Measurements from ENCODE around the gene NMNAT3.

NMNAT3 gene

DNA sequence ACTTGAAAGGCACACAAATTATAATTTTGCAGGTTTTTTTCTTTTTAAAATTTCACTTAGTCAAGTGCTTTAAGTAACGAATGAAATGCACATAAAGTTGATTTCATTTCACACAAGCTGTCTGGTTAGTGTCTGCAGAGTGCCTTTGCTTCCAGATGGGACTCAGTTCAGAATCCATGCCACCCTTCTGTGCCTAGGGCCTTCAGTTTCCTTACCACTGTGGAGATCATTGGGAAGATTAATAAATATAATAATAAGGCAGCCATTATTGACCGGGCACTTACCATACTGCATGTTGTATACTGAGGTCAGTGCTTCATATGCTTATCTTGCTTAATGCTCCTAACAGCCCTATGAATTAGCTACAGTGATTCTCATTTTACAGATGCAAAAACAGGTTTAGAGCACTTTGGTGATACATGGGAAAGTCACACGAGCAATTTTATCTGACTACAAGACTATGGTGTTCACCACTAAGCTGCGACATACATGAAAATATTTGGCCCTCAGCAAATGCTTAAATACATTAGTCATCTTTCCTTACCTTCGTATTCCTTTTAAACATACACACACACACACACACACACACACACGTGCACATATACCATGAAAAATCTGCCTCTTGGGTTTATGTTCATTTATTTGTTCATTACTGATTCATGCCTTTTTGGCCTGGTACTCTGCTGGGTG lies 3.1 kb downstream of the NMNAT3 start:
- no peak for DNase-seq

DNA sequence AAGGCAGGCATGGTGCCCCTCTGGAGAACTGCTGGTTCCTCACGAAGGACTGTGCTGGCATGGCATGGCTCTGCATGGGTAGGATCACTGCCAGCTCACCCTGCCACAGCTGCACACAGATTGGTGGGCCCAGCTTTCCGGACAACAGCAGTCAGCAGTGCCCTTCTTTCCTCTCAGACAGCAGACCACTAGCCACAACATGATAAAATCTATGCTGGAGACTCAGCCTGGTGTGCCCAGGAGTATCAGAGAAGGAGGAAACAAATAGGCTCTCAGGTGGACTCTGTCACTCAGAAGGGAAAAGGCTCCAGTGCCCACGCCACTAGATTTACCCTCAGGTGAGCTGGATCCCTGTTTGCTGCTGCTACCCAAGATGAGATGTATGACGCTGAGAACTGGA lies 4.9 kb downstream of the NMNAT3 start:
- no peak for DNase-seq

DNA sequence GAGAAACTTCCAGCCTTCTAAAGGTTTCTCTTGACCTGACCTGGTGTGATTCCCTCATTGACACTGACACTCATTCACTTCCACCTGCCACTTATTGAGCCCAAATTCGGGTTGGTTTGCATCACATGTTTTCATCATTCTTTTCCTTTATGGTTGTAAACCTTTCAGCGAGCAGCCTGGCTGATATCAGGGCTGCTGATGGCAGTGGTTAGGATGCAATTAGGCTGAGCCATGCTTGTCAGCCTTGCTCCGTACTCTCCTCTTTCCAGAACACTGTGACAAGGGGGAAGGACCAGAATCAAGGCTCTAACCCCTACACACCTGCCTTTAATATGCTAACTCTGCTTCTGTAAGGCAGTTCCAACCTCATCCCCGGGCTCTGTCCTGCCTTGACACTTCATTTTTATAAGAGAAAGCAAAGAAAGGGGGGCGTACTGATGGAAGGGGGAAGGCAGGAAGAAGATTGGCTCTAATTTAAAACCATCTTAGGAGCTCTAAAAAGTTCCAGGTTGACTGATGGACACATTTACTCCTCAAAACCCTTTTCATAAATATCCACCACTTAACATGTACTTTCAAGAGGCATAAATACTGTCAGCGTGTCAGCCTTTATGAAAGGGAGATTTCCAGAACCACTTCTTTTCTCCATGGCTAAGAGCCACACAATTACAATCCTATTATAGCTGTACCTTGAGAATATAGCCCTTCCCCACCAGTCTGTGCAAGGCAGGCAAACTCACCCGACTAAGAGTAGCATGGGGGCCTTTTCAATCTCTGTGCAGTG lies 5.7 kb downstream of the NMNAT3 start:
- DNase-seq = no peak

DNA sequence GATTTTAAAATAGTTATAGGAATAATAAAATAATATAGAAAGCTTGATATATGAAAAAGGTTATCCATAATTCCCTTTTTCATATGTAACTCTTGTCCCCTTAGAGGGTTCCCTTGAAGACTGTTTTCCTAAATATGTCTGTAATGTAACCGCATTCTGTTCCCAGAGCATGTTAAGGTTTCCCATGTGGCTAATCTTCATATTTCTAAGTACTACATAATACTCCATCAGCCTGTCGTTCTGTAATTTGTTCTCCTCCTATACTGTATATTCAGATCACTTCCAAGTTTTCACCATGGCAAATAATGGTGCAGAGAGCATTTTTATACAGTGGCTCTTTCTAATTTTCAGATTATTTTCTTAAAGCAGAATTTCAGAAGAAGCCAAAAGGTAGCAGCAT lies 6.7 kb downstream of the NMNAT3 start:
- DNase-seq = no peak

DNA sequence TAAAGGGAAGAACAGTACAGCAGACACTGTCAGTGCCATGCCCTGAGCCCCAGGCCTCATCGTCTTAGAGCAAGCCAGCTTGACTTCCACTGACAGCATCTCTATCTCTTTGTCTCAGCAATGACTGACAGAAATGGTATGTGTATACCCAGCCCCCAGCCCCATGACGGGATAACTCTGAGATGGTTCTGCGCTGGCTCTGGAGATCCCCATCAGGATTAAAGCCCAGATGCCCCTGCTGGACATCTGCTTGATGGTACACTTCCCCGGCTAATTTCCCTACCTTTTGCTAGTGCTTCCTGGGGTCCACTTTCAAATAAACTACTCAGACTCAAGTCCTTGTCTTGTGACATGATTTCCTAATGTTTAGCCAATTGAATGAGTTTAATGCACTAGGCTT lies 7.6 kb downstream of the NMNAT3 start:
- no peak for DNase-seq

DNA sequence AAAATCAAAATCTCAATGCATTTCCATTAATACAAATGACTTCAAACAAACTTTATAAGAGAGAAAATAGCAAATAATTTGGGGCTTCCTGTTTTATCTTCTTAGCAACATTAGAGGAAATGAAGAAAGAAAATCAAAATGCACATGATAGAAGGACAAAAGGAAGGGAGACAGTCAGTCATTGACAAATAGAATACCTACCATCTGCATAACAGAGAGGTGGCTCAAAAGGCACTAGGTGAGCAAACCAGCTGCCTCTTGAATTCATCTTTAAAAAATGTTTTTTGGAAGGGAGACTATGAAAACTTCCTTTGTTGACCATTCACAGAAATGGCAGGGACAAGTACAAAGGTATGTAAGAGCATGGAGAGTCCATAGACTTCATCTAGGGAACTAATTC lies 9.4 kb downstream of the NMNAT3 start:
- DNase-seq = no peak

DNA sequence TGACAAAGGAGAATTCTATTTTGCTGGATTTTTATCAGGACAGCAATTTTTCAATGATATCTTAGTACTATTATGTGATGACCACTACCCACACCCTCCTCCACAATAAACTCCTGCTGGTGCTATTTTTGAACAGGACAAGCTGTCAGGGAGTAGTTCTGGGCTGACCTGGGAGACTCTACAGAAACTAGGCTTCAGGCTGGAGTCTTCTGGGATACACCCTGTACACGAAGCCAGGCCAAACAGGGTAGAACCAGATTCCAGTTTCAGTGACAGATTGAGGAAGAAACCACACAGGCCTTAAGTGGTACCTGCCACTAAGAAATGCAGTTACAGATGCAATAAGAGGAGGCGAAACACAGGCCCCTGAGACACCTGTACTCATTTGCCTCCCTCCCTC lies 12.8 kb downstream of the NMNAT3 start:
- no peak for DNase-seq

DNA sequence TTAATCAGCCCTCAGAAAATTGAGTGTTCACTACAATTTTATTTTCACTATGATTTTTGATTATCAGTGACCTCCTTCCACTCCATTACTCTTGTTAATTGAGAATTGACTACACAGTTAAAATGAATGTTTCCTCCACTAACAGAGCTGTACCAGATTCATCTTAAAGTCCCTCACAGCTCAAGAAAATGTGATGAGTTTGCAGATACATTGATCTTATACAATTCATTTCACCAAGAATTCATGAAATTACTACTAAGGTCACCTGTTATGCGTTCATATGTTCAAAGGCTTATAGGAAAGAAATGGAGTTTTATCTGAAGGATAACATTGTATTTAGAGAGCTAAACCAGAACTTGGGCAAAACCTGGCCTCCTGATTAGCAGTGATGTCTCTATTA lies 17.5 kb downstream of the NMNAT3 start:
- no peak for DNase-seq

DNA sequence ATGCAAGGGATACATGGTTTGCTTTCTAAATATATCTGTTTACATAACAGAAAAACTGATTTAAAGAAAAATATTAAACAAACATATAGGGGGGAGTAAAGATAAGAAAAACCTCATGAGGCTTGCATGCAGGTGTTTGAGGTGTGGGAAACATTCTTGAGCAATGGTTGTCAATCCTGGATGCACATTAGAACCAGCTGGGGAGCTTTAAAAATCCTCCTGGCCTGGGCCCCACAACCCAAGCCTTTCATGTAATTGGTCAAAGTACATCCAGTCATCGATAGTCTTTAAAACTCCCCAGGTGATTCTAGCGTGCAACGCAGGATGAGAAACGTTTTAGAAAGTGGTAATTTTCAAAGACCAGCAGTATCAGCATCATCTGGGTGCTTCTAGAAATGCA lies 18.3 kb downstream of the NMNAT3 start:
- no peak for DNase-seq

DNA sequence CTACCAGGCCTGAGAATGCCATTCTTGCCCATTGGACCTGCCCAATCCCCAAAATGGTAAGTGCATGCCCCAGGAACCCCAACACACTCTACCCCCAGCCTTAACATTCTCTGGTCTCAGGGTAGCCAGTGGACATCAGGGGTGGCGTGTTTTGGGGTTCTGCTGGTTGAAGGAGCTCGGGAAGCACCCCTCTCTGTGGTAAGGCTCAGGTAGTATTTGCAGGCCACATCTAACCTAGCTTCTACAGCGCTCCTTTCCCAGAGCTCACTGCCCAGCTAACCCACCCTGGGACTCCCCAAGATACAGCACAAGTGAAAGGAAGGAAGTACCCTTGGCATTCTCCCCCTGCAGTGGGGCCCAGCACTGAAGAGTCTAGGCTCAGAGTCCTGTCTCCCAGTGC lies 19.8 kb downstream of the NMNAT3 start:
- no peak for DNase-seq

- DNase-seq = no peak
These were observed 20.3 kb downstream of the NMNAT3 start for GRCh38 chr3:139657434-139657833.

DNA sequence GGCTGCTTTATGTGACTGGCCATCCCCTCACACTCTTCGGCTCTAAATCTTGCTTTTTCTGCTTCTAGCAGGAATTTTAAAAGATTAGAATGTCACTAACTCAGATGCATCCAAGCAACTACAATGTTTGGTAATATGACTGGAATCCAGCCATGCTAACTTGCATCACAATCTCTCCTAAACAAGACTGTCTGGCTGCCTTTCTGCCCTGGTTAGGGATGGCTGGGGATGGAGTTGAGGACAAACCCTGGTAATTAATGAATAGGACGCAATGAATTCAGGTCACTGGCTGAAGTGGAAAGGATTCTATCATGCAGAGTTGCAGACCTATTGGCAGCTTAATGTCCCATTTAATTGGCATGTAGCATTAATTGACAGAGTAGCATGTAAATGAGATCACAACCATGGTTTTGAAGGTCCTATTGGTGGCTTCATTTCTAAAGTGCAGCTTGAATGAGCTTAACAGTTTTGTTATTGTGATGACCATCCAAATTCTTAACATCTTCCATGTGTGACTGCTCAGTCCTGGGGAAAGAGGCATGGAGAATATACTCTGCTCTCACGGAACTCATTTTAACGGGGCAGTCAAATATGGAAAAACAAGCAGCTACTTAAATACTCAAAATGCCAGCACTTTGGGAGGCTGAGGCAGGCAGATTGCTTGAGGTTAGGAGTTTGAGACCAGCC lies 21.7 kb downstream of the NMNAT3 start:
- no peak for DNase-seq

DNA sequence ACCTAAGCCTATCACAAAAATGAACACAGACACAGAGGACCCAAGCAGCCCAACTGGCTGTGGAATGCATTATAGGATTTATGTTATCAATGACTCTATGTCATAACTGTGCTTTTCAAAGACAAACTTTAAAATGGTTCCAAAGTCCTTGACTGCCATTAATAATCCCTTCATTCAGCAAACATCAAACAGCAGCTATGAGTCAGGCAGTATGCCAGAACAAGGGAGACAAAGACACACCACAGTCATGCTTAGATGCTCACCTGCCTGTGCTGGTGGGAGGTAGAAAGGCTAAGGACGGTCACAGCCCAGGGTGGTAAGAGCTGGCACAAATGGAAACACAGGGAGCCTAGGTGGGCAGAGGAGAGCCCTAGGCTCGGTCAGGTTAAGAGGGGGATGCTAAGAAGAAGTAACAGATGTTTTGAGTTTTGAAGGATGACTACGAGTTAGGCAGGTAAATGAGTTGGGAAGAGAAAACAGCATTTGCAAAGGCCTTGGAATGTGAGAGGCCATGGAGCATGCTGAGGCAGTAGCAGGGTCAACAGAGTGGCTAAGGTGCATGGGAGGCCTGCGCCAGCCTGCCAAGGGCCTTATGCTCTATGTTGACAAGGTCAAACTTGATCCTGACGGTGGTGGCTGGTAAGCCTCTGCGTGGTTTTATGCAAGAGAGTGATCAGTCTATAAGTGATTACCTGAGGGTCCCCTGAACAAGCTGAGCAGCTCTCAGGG lies 23.0 kb downstream of the NMNAT3 start:
- DNase-seq = no peak

DNA sequence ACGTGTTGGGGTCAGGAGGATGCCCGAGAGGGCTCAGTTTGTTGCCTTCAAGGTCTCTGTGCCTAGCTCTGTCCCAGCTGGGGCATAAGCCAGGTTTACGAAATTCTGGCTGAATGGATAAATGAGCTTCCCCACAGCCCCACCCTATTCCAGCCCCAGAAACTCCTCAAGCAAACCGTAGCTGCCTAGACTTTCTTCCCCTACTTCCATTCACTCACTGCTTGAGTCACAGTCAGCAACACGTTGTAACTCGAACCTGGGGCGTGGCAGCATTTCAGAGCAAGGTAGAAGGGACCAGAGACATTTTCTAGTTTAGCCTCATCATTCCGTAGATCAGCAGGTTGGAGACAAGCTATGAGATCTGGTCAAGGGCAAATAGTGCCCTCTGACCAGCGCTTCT lies 24.2 kb downstream of the NMNAT3 start:
- no peak for DNase-seq

GRCh38 chr3:139652561-139652960 lies 25.2 kb downstream of the NMNAT3 start:
- no peak for DNase-seq

GRCh38 chr3:139647866-139648435 lies 29.8 kb downstream of the NMNAT3 start:
- no peak for DNase-seq

- DNase-seq = no peak
These were observed 31.3 kb downstream of the NMNAT3 start for GRCh38 chr3:139646512-139646911.

DNA sequence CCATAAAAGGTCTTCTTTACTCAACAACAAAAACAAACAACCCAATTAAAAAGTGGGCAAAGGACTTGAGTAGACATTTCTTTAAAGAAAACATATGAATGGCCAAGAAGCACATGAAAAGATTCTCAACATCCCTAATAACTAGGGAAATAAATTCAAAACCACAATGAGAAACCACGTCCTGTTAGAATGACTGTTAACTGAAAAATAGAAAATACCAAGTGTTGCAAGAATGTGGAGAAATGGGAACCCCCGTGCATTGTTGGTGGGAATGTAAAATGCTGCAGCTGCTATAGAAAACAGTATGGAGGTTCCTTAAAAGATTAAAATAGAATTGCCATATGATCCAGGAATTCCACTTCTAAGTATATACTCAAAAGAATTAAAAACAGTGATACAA lies 34.8 kb downstream of the NMNAT3 start:
- no peak for DNase-seq

DNA sequence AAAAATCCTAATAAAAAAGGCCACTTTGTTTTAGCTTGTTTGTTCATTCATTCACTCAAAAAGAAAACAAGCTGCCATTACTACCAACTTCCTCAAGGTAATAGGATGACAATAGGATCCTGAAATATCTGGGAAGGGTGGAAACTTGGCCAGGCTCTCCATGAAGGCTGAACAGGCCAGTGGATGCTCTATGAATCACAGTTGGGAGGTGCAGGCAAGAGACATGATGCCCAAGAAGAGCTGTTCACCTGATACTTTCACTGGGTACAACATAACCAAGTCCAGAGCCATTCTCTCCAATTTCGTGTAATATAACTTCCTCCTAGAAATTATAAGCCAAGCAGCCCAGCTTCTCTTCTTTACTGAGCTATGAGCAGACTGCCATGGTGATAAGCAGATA lies 37.3 kb downstream of the NMNAT3 start:
- DNase-seq = no peak

DNA sequence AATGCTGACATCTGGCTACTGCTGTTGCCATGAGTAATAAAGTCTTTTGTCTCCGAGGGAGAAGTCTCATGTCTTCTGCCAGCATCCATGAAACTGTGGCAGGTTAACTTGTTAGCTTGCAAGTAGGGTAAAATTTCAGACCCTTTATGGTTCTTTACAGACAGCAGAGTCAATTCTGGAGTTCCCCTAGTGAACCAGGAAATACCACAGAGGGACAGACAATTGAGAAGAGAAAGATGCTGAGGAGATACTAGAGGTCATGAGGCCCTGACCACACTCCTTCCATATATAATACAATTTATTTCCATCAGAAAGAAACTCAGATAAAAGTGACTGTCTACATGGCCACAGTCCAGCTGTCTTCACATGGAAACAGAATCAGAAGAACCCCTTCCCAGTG lies 38.1 kb downstream of the NMNAT3 start:
- no peak for DNase-seq

- DNase-seq = no peak
These were observed 39.3 kb downstream of the NMNAT3 start for GRCh38 chr3:139638518-139638917.

DNA sequence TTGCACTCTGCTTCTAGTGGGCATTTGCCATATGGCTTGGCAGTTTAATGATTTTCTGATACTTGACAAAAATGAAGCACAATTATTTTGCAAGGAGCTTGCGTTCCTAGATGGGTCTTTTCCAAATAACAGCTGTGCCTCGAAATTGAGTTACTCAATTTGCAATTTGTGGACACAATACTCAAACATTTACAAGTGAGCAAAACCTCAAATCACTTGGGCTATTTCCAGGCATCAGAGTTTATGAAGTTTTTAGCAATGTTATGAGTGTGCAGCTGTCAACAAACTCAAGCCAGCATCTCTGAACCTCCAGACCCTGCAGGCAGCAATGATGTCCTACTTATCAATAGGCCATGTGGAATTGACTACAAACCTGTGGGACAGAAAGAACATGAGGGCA lies 41.3 kb downstream of the NMNAT3 start:
- no peak for DNase-seq

GRCh38 chr3:139634111-139634635 lies 43.6 kb downstream of the NMNAT3 start:
- no peak for DNase-seq

All from NCI-H226 (cell line).